Thyroid gland (tissue), 4 donors: Measurements from ENCODE around the gene HINT1. TPM values are rescaled to one million over a fixed set of nuclear protein-coding genes. Genes with fewer than 3 reads are reported as not detected.
A peak's percentile ranks its signal among the peaks of the same experiment; 100 is the strongest.

ENCODE experiments used
- DNase-seq, 2 donors: peaks; one replicate each; pipeline ENCODE4 v3.0.0-alpha.2; 2019
- H3K27ac ChIP-seq, 3 donors: fragments of 200-600 bp; sonication (generic); 1 replicate in 2 of 3; 2 replicates in 1 of 3; pipeline ENCODE4 v1.5.1; 2016 to 2019; ENCODE audit warnings: mild to moderate bottlenecking in 1 of 3, moderate library complexity in 1 of 3
- H3K27me3 ChIP-seq: fragments of 200-600 bp; sonication (generic); one replicate; pipeline ENCODE4 v1.5.1; 2019
- H3K36me3 ChIP-seq, 2 donors: fragments of 200-600 bp; sonication (generic); one replicate each; pipeline ENCODE4 v1.5.1; 2016 to 2019
- H3K4me1 ChIP-seq, 2 donors: fragments of 200-600 bp; sonication (generic); one replicate each; pipeline ENCODE4 v1.5.1; 2017 to 2019
- H3K4me3 ChIP-seq, 3 donors: fragments of 200-600 bp; sonication (generic); replicated peaks in 1 of 3; 1 replicate in 2 of 3; 2 replicates in 1 of 3; pipeline ENCODE4 v1.5.1; 2016; ENCODE audit warnings: mild to moderate bottlenecking in 1 of 3
- H3K9me3 ChIP-seq: fragments of 200-600 bp; sonication (generic); one replicate; pipeline ENCODE4 v1.5.1; 2017
- POLR2A ChIP-seq, 2 donors: fragments of 450-650 bp; IDR thresholded peaks; one replicate each; pipeline ENCODE4 v1.6.1; 2017; ENCODE audit warnings: antibody characterized with exemption in 2 of 2, mild to moderate bottlenecking in 2 of 2, moderate library complexity in 1 of 2
- WGBS, 2 donors: methylation state at CpG; one replicate each; pipeline ENCODE4 v1.1.5; 2017; 5-methylcytosine and 5-hydroxymethylcytosine counted together
- intact Hi-C: fragments of 100-400 bp; cut with DNase I; formaldehyde crosslinking; loops from one replicate; pipeline ENCODE4 v1.15.1; 2023
- total RNA-seq, 4 donors: library from RNA; depleted of rRNA; stranded (reverse); fragments of >200 nt; gene quantifications; one replicate each; pipeline ENCODE4 v1.2.3, GENCODE V29; 2016
- TF ChIP-seq, protein P1 (sequence below), 6 experiments: fragments of 200-600 bp in 3 of 6; fragments of 450-650 bp in 3 of 6; sonication (generic) in 3 of 6; IDR thresholded peaks; one replicate each; pipeline ENCODE4 v1.5.1; 2016 to 2019; ENCODE audit warnings: antibody characterized with exemption in 6 of 6, mild to moderate bottlenecking in 2 of 6, inconsistent platforms in 1 of 6, moderate library complexity in 1 of 6

HINT1 gene
- total RNA-seq, 4 donors from 2014 or later = 173 to 361 (median 276) TPM

- 4 to 5% methylated on average over 11 of the region's 11 CpGs for WGBS, 2 donors
- Histone ChIP-seq H3K4me1 (peaks cover 14 to 16% of the 10 kb centered on the region in 2 donors), H3K36me3 (no peaks in the 10 kb centered on the region), H3K27ac (peak overlapping the region in 2 of 3 donors; percentile 4 to 56), H3K4me3 (peak overlapping the region; percentile 14 to 47 (median 37)), H3K9me3 (no peaks in the 10 kb centered on the region), H3K27me3 (no peaks in the 10 kb centered on the region)
- intact Hi-C loops = loop anchor here (10.0 kb wide), 1 partner anchor 243 kb away; no protein-coding TSS in a partner anchor
- no peak for TF ChIP-seq POLR2A (IDR thresholded peaks at IDR 0.05)
- TF ChIP-seq, protein P1, sequence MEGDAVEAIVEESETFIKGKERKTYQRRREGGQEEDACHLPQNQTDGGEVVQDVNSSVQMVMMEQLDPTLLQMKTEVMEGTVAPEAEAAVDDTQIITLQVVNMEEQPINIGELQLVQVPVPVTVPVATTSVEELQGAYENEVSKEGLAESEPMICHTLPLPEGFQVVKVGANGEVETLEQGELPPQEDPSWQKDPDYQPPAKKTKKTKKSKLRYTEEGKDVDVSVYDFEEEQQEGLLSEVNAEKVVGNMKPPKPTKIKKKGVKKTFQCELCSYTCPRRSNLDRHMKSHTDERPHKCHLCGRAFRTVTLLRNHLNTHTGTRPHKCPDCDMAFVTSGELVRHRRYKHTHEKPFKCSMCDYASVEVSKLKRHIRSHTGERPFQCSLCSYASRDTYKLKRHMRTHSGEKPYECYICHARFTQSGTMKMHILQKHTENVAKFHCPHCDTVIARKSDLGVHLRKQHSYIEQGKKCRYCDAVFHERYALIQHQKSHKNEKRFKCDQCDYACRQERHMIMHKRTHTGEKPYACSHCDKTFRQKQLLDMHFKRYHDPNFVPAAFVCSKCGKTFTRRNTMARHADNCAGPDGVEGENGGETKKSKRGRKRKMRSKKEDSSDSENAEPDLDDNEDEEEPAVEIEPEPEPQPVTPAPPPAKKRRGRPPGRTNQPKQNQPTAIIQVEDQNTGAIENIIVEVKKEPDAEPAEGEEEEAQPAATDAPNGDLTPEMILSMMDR (IDR thresholded peaks at IDR 0.05) = no peak
- peak in 1 of 2 donors; percentile 8 for DNase-seq
Measured at GRCh38 chr5:131171276-131171810, 6.3 kb upstream of the HINT1 start.

- peaks cover 14 to 16% of the 10 kb centered on the region in 2 donors for H3K4me1 ChIP-seq
- DNase-seq = peak; percentile 98 to 99
- TF ChIP-seq, protein P1 (IDR thresholded peaks at IDR 0.05) = peak in 2 of 6 experiments; percentile 8
- TF ChIP-seq POLR2A (IDR thresholded peaks at IDR 0.05) = peak in 1 of 2 donors; percentile 90
- no peaks in the 10 kb centered on the region for H3K9me3 ChIP-seq
- 0 to 1% methylated on average over 40 to 42 of the region's 42 CpGs for WGBS, 2 donors
- H3K36me3 ChIP-seq = no peaks in the 10 kb centered on the region
- H3K27me3 ChIP-seq = no peaks in the 10 kb centered on the region
- peak within 1 kb of the TSS; percentile 4 to 62 (median 40) for H3K27ac ChIP-seq
- intact Hi-C loops = loop anchor here (10.0 kb wide), 1 partner anchor 244 kb away; no protein-coding TSS in a partner anchor
- H3K4me3 ChIP-seq = peak within 1 kb of the TSS; percentile 14 to 48 (median 37)
Measured at GRCh38 chr5:131170540-131171275, 5.7 kb upstream of the HINT1 start, which contains the start of gene LYRM7. Gene LYRM7 (plus strand): TSS chr5:131170944. CDS start chr5:131171021, 77 bp downstream.

GRCh38 chr5:131169810-131170539 is 4.9 kb upstream of the HINT1 start:
- no peak for DNase-seq
- peak overlapping the region in 2 of 3 donors; percentile 40 to 62 for H3K27ac ChIP-seq
- WGBS, 2 donors = 37 to 38% methylated on average over 16 of the region's 16 CpGs
- no peak for TF ChIP-seq POLR2A (IDR thresholded peaks at IDR 0.05)
- TF ChIP-seq, protein P1 (IDR thresholded peaks at IDR 0.05) = no peak
- H3K4me1 ChIP-seq = peaks cover 14 to 18% of the 10 kb centered on the region in 2 donors
- H3K27me3 ChIP-seq = no peaks in the 10 kb centered on the region
- H3K4me3 ChIP-seq = peak overlapping the region in 2 of 3 donors; percentile 37 to 48
- intact Hi-C loops = loop anchor here (10.0 kb wide), 1 partner anchor 245 kb away; no protein-coding TSS in a partner anchor
- no peaks in the 10 kb centered on the region for H3K9me3 ChIP-seq
- H3K36me3 ChIP-seq = no peaks in the 10 kb centered on the region

GRCh38 chr5:131167615-131168014 is 2.6 kb upstream of the HINT1 start:
- intact Hi-C loops = no loop called here
- Histone ChIP-seq H3K4me3 (no peak overlapping the region), H3K27me3 (no peaks in the 10 kb centered on the region), H3K9me3 (no peaks in the 10 kb centered on the region), H3K36me3 (no peaks in the 10 kb centered on the region), H3K4me1 (peaks cover 19 to 29% of the 10 kb centered on the region in 2 donors), H3K27ac (no peak overlapping the region)
- DNase-seq = no peak
- TF ChIP-seq POLR2A (IDR thresholded peaks at IDR 0.05) = no peak
- TF ChIP-seq, protein P1 (IDR thresholded peaks at IDR 0.05) = no peak
- WGBS, 2 donors = 90 to 91% methylated on average over 5 of the region's 5 CpGs
